Neutrophil (primary cell): ENCODE results near the gene TYMP.

Experiments
- H3K27ac ChIP-seq: fragments of 200-600 bp; sonication (generic); 2 replicates; pipeline ENCODE4 v1.5.1; 2016; ENCODE audit warnings: mild to moderate bottlenecking, moderate library complexity
- H3K27me3 ChIP-seq: fragments of 200-600 bp; sonication (generic); 2 replicates; pipeline ENCODE4 v1.6.0; 2016; ENCODE audit warnings: mild to moderate bottlenecking
- H3K36me3 ChIP-seq: fragments of 200-600 bp; sonication (generic); 2 replicates; pipeline ENCODE4 v1.5.1; 2017
- H3K4me1 ChIP-seq, 2 experiments: fragments of 200-600 bp in 1 of 2; sonication (generic) in 1 of 2; 1 replicate in 1 of 2; 2 replicates in 1 of 2; pipeline versions ENCODE4 v1.5.1 to v1.6.1; 2013 to 2016; ENCODE audit warnings: low read depth in 1 of 2, low read length in 1 of 2, mild to moderate bottlenecking in 1 of 2, moderate library complexity in 1 of 2; ENCODE audit not compliant: control insufficient read depth in 1 of 2, insufficient read depth in 1 of 2
- H3K4me3 ChIP-seq, 2 experiments: fragments of 200-600 bp in 1 of 2; sonication (generic) in 1 of 2; 1 replicate in 1 of 2; 2 replicates in 1 of 2; pipeline ENCODE4 v1.5.1; 2013 to 2016; ENCODE audit warnings: low read depth in 1 of 2, low read length in 1 of 2, mild to moderate bottlenecking in 1 of 2, moderate library complexity in 1 of 2
- H3K9me3 ChIP-seq: fragments of 200-600 bp; sonication (generic); 2 replicates; pipeline ENCODE4 v1.5.1; 2016
- CTCF ChIP-seq: fragments of 200-600 bp; sonication (generic); IDR thresholded peaks from 2 replicates; pipeline ENCODE4 v1.5.1; 2016; ENCODE audit warnings: antibody characterized with exemption

The TYMP gene

GRCh38 chr22:50546326-50547262 is 16.8 kb upstream of the TYMP start:
- Histone ChIP-seq H3K4me1 (peaks cover 47 to 54% of the 10 kb centered on the region in 2 experiments), H3K27me3 (peaks cover 50% of the 10 kb centered on the region), H3K27ac (no peak overlapping the region), H3K36me3 (no peaks in the 10 kb centered on the region), H3K9me3 (no peaks in the 10 kb centered on the region), H3K4me3 (no peak overlapping the region)
- TF ChIP-seq CTCF, result no peak

GRCh38 chr22:50545522-50546325 is 15.9 kb upstream of the TYMP start, which contains the start of gene KLHDC7B:
Gene KLHDC7B (plus strand): TSS chr22:50545899. CDS start chr22:50546244, 345 bp downstream.
- Histone ChIP-seq H3K9me3 (no peaks in the 10 kb centered on the region), H3K36me3 (no peaks in the 10 kb centered on the region), H3K4me3 (peak within 1 kb of the TSS in 1 of 2 experiments; percentile 63), H3K27ac (peak within 1 kb of the TSS; percentile 100), H3K4me1 (peaks cover 56 to 62% of the 10 kb centered on the region in 2 experiments), H3K27me3 (peaks cover 50% of the 10 kb centered on the region)
- TF ChIP-seq CTCF, result no peak

- Histone ChIP-seq H3K4me1 (peaks cover 65 to 71% of the 10 kb centered on the region in 2 experiments), H3K27ac (peak overlapping the region; percentile 100), H3K4me3 (peak overlapping the region; percentile 59 to 63), H3K36me3 (no peaks in the 10 kb centered on the region), H3K27me3 (peaks cover 44% of the 10 kb centered on the region), H3K9me3 (no peaks in the 10 kb centered on the region)
- no peak for TF ChIP-seq CTCF
Observed at GRCh38 chr22:50544746-50545253, 15.0 kb upstream of the TYMP start.

GRCh38 chr22:50544078-50544745 is 14.4 kb upstream of the TYMP start:
- H3K4me3 ChIP-seq, result peak overlapping the region; percentile 59 to 63
- peak; percentile 90 for TF ChIP-seq CTCF
- peaks cover 38% of the 10 kb centered on the region for H3K27me3 ChIP-seq
- H3K36me3 ChIP-seq, result no peaks in the 10 kb centered on the region
- peak overlapping the region; percentile 100 for H3K27ac ChIP-seq
- no peaks in the 10 kb centered on the region for H3K9me3 ChIP-seq
- peaks cover 71 to 77% of the 10 kb centered on the region in 2 experiments for H3K4me1 ChIP-seq

GRCh38 chr22:50542416-50542927 is 12.7 kb upstream of the TYMP start:
- Histone ChIP-seq H3K27me3 (peaks cover 20% of the 10 kb centered on the region), H3K36me3 (no peaks in the 10 kb centered on the region), H3K27ac (peak overlapping the region; percentile 100), H3K4me1 (peaks cover 77 to 79% of the 10 kb centered on the region in 2 experiments), H3K4me3 (peak overlapping the region; percentile 59 to 63), H3K9me3 (no peaks in the 10 kb centered on the region)
- TF ChIP-seq CTCF, result peak; percentile 81
